WERI-Rb-1 (cell line): ENCODE measurements around the gene ZNF626.
"Not testable (repeated sequence)": the region's sequence is repeated elsewhere in the genome, so short reads cannot be mapped to it uniquely, and the experiment has no call there.

Experiments used
- DNase-seq: peaks from one replicate; pipeline ENCODE4 v3.0.0-alpha.2; 2020
- H3K27ac ChIP-seq: fragments of 250-450 bp; sonication (Bioruptor Pico); 2 replicates; pipeline ENCODE4 v1.5.1; 2020; ENCODE audit warnings: mild to moderate bottlenecking, moderate library complexity
- H3K27me3 ChIP-seq: fragments of 250-450 bp; sonication (Bioruptor Pico); 2 replicates; pipeline ENCODE4 v1.5.1; 2021; ENCODE audit warnings: mild to moderate bottlenecking, low read depth, moderate library complexity; ENCODE audit not compliant: insufficient read depth, severe bottlenecking
- H3K36me3 ChIP-seq: fragments of 250-450 bp; sonication (Bioruptor Pico); 2 replicates; pipeline ENCODE4 v1.5.1; 2020; ENCODE audit warnings: mild to moderate bottlenecking, moderate library complexity
- H3K4me3 ChIP-seq: 2 replicates; pipeline ENCODE4 v1.5.1; 2011; ENCODE audit warnings: low read depth, mild to moderate bottlenecking, control low read depth, low read length
- H3K9me3 ChIP-seq: fragments of 250-450 bp; sonication (Bioruptor Pico); 2 replicates; pipeline ENCODE4 v1.5.1; 2021; ENCODE audit warnings: mild to moderate bottlenecking, moderate library complexity; ENCODE audit not compliant: severe bottlenecking
- CTCF ChIP-seq: IDR thresholded peaks from 2 replicates; pipeline ENCODE4 v1.5.1; 2011; ENCODE audit warnings: low read depth, mild to moderate bottlenecking, control low read depth, inconsistent platforms, low read length

The ZNF626 gene

GRCh38 chr19:20661150-20661819 is at the start of gene ZNF626:
ZNF626 (minus strand) TSS chr19:20661571; CDS start chr19:20661446, 125 bp downstream.
- DNase-seq = peak; percentile 97
- Histone ChIP-seq H3K27ac (peak within 1 kb of the TSS; percentile 91), H3K36me3 (peaks cover 35% of the 10 kb centered on the region), H3K4me3 (peak within 1 kb of the TSS; percentile 96), H3K27me3 (no peaks in the 10 kb centered on the region), H3K9me3 (no peaks in the 10 kb centered on the region)
- no peak for TF ChIP-seq CTCF

- no peak for DNase-seq
- H3K36me3 ChIP-seq = no peaks in the 10 kb centered on the region
Measured at GRCh38 chr19:20669263-20669662, 7.9 kb upstream of the ZNF626 start.

GRCh38 chr19:20667281-20667680 is 5.9 kb upstream of the ZNF626 start:
- no peak for DNase-seq
- no peak for TF ChIP-seq CTCF
- H3K27me3 ChIP-seq = no peaks in the 10 kb centered on the region
- no peaks in the 10 kb centered on the region for H3K36me3 ChIP-seq
- H3K4me3 ChIP-seq = no peak overlapping the region
- H3K27ac ChIP-seq = no peak overlapping the region
- H3K9me3 ChIP-seq = no peaks in the 10 kb centered on the region

More at GRCh38 chr19:20669263-20669662, 7.9 kb upstream of the ZNF626 start:
- TF ChIP-seq CTCF = no peak
- H3K27me3 ChIP-seq = no peaks in the 10 kb centered on the region
- no peak overlapping the region for H3K4me3 ChIP-seq
- H3K9me3 ChIP-seq = no peaks in the 10 kb centered on the region
- H3K27ac ChIP-seq = no peak overlapping the region

GRCh38 chr19:20664901-20665781 is 3.8 kb upstream of the ZNF626 start:
- Histone ChIP-seq H3K36me3 (peaks cover 2% of the 10 kb centered on the region; the same call in 1 of the 2 replicates), H3K27me3 (no peaks in the 10 kb centered on the region), H3K9me3 (no peaks in the 10 kb centered on the region), H3K4me3 (peak overlapping the region; percentile 71), H3K27ac (peak overlapping the region; percentile 94)
- TF ChIP-seq CTCF = no peak
- DNase-seq = peak; percentile 96

GRCh38 chr19:20664475-20664874 is 3.1 kb upstream of the ZNF626 start:
- peak overlapping the region; percentile 94 for H3K27ac ChIP-seq
- H3K27me3 ChIP-seq, DNase-seq, H3K4me3 ChIP-seq, H3K9me3 ChIP-seq, H3K36me3 ChIP-seq: not testable (repeated sequence)

GRCh38 chr19:20662421-20663105 is 1.2 kb upstream of the ZNF626 start:
- no peak for TF ChIP-seq CTCF
- no peaks in the 10 kb centered on the region for H3K9me3 ChIP-seq
- H3K36me3 ChIP-seq = peaks cover 25% of the 10 kb centered on the region

More at GRCh38 chr19:20662421-20663105, 1.2 kb upstream of the ZNF626 start:
- no peak overlapping the region for H3K27ac ChIP-seq
- no peak overlapping the region for H3K4me3 ChIP-seq
- DNase-seq = no peak
- no peaks in the 10 kb centered on the region for H3K27me3 ChIP-seq
